Measurements from ENCODE around the gene PKD1.

Gene PKD1

DNA sequence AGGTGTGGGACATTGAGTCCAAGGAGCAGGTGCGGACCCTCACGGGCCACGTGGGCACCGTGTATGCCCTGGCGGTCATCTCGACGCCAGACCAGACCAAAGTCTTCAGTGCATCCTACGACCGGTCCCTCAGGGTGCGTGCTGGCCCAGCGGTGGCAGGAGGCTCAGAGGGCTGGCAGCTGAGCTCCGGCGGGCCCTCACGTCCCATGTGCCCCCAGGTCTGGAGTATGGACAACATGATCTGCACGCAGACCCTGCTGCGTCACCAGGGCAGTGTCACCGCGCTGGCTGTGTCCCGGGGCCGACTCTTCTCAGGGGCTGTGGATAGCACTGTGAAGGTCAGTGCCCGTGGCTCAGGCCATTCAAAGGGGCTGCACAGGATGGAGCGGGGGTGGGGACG, 40.3 kb upstream of the PKD1 start:
- Histone ChIP-seq H3K4me1 (ENCODE audit: control insufficient read depth, insufficient read depth, low read length) (no peaks in the 10 kb centered on the region), H3K4me3 (ENCODE audit: low read length) (no peak overlapping the region), H3K9ac (ENCODE audit: low read length) (no peak overlapping the region), H3K27ac (ENCODE audit: low read depth, low read length) (no peak overlapping the region), H3K27me3 (ENCODE audit: control insufficient read depth, insufficient read depth, low read length) (no peaks in the 10 kb centered on the region), H3K36me3 (ENCODE audit: control insufficient read depth, insufficient read depth, low read length) (peaks cover 39% of the 10 kb centered on the region)

- Histone ChIP-seq H3K4me3 (ENCODE audit: low read length) (no peak overlapping the region), H3K9ac (ENCODE audit: low read length) (no peak overlapping the region), H3K27me3 (ENCODE audit: control insufficient read depth, insufficient read depth, low read length) (no peaks in the 10 kb centered on the region), H3K4me1 (ENCODE audit: control insufficient read depth, insufficient read depth, low read length) (no peaks in the 10 kb centered on the region), H3K36me3 (ENCODE audit: control insufficient read depth, insufficient read depth, low read length) (peaks cover 39% of the 10 kb centered on the region), H3K27ac (ENCODE audit: low read depth, low read length) (no peak overlapping the region)
Observed at GRCh38 chr16:2175454-2175853, 39.8 kb upstream of the PKD1 start.

DNA sequence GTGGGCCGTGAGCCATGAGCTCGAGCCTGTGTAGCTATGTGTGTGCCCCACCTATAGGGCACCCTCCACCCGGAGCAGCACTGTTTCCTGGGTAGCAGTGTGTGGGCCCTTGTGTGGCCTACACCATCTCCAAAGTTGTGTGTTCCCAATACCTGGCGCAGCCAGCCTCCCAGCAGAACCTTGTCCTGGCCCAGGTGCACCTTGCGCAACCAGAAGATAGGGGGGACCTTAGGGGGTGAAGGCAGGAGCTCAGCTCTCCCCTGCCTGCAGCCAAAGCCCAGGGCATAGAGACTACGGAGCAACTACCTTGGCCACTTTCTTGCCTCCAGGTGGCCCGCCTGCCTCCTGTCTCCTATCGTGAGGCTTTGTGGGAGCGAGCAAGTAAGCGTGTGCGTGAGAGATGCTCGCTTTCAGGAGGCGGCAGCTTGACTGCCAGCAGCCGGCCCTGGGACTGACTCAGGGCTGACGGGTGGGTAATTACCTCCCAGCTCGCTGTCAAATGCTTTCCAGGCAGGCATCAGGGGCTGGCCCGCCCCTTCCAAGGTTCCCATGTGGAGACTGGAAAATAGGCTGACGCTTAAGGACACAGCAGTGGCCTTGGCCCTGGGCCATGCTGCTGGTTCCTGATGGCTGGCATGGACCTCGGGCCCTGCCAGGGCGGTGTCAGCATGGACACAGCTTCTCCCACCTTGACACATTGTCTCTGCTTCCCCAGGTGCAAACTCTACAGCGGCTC, 38.9 kb upstream of the PKD1 start:
- Histone ChIP-seq H3K27me3 (ENCODE audit: control insufficient read depth, insufficient read depth, low read length) (no peaks in the 10 kb centered on the region), H3K4me3 (ENCODE audit: low read length) (no peak overlapping the region), H3K9ac (ENCODE audit: low read length) (no peak overlapping the region), H3K27ac (ENCODE audit: low read depth, low read length) (no peak overlapping the region), H3K4me1 (ENCODE audit: control insufficient read depth, insufficient read depth, low read length) (no peaks in the 10 kb centered on the region), H3K36me3 (ENCODE audit: control insufficient read depth, insufficient read depth, low read length) (peaks cover 39% of the 10 kb centered on the region)

- no peak overlapping the region for H3K27ac ChIP-seq (ENCODE audit: low read depth, low read length)
- H3K9ac ChIP-seq (ENCODE audit: low read length), result no peak overlapping the region
- H3K36me3 ChIP-seq (ENCODE audit: control insufficient read depth, insufficient read depth, low read length), result peaks cover 39% of the 10 kb centered on the region
- H3K27me3 ChIP-seq (ENCODE audit: control insufficient read depth, insufficient read depth, low read length), result no peaks in the 10 kb centered on the region
- H3K4me3 ChIP-seq (ENCODE audit: low read length), result no peak overlapping the region
- no peaks in the 10 kb centered on the region for H3K4me1 ChIP-seq (ENCODE audit: control insufficient read depth, insufficient read depth, low read length)
Observed at GRCh38 chr16:2173916-2174315, 38.2 kb upstream of the PKD1 start.

GRCh38 chr16:2173366-2173765, 37.7 kb upstream of the PKD1 start:
- H3K36me3 ChIP-seq (ENCODE audit: control insufficient read depth, insufficient read depth, low read length), result peaks cover 41% of the 10 kb centered on the region
- H3K9ac ChIP-seq (ENCODE audit: low read length), result no peak overlapping the region
- no peaks in the 10 kb centered on the region for H3K4me1 ChIP-seq (ENCODE audit: control insufficient read depth, insufficient read depth, low read length)
- no peak overlapping the region for H3K4me3 ChIP-seq (ENCODE audit: low read length)
- H3K27ac ChIP-seq (ENCODE audit: low read depth, low read length), result no peak overlapping the region
- no peaks in the 10 kb centered on the region for H3K27me3 ChIP-seq (ENCODE audit: control insufficient read depth, insufficient read depth, low read length)

- peaks cover 44% of the 10 kb centered on the region for H3K36me3 ChIP-seq (ENCODE audit: control insufficient read depth, insufficient read depth, low read length)
- no peak overlapping the region for H3K9ac ChIP-seq (ENCODE audit: low read length)
- no peaks in the 10 kb centered on the region for H3K4me1 ChIP-seq (ENCODE audit: control insufficient read depth, insufficient read depth, low read length)
- H3K27ac ChIP-seq (ENCODE audit: low read depth, low read length), result no peak overlapping the region
- H3K4me3 ChIP-seq (ENCODE audit: low read length), result no peak overlapping the region
- no peaks in the 10 kb centered on the region for H3K27me3 ChIP-seq (ENCODE audit: control insufficient read depth, insufficient read depth, low read length)
Observed at GRCh38 chr16:2172688-2173335, 37.1 kb upstream of the PKD1 start.

DNA sequence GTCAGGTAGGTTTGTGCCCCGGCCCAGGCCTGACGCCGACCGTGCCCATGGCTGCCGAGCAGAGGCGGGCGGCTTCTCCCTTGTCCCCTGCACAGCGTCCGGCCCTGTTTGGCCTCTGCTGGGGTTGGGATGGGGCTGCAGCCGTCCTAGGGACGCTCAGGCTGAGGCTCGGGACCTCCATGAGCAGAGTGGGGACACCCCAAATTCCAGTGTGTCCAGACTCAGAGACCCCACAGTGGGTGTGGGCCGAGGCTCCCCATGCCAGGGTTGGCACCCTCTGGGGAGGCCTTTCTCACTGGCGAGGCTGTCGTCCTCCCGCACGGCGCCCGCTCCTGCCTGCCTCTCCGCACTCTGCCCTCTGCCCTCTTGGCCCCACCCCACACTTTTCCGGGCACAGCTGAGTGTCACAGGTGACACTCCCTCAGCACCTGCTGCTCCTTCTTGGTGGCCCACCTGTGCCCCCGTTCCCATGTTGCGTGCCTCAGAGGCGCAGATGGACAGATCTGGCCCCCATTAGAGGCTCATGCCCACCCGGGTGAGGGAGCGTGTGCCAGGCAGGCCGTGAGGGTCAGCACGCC, 36.0 kb upstream of the PKD1 start:
- H3K4me1 ChIP-seq (ENCODE audit: control insufficient read depth, insufficient read depth, low read length), result no peaks in the 10 kb centered on the region
- H3K9ac ChIP-seq (ENCODE audit: low read length), result no peak overlapping the region
- no peak overlapping the region for H3K27ac ChIP-seq (ENCODE audit: low read depth, low read length)
- H3K4me3 ChIP-seq (ENCODE audit: low read length), result no peak overlapping the region
- peaks cover 36% of the 10 kb centered on the region for H3K36me3 ChIP-seq (ENCODE audit: control insufficient read depth, insufficient read depth, low read length)
- no peaks in the 10 kb centered on the region for H3K27me3 ChIP-seq (ENCODE audit: control insufficient read depth, insufficient read depth, low read length)

DNA sequence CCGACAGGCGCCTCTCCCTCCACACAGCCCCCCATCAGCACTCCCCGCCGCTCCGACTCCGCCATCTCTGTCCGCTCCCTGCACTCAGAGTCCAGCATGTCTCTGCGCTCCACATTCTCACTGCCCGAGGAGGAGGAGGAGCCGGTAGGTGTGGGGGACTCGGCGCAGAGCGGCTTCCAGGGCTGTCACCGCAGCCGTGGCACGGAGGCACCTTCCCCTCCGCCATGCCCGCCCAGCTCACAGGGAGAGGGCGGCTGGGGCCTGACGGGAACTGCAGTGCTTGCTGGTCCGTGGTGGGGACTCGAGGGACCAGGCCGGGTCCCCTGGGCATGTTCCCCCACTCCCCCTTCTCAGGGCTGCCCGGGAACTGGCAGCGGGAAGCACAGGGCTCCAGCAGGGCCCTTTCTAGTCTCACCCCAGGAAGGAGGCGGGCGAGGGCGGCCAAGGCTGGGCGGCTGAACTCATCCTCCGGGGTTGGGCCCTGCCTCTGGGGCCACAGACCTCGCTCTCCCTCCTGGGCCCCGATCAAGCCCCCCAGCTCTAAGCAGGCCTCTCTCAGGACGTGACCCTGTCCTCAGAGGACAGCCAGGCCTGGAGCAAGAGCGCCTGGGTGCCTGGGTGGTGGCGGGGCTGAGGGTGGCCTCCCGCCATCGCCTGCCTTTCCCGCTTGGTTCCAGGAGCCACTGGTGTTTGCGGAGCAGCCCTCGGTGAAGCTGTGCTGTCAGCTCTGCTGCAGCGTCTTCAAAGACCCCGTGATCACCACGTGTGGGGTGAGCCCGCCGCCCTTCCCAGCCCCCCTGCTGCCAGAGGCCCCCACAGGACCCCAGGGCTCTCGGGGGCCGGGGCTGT, 35.1 kb upstream of the PKD1 start:
- Histone ChIP-seq H3K4me1 (ENCODE audit: control insufficient read depth, insufficient read depth, low read length) (no peaks in the 10 kb centered on the region), H3K27ac (ENCODE audit: low read depth, low read length) (no peak overlapping the region), H3K4me3 (ENCODE audit: low read length) (no peak overlapping the region), H3K36me3 (ENCODE audit: control insufficient read depth, insufficient read depth, low read length) (peaks cover 29% of the 10 kb centered on the region), H3K9ac (ENCODE audit: low read length) (no peak overlapping the region), H3K27me3 (ENCODE audit: control insufficient read depth, insufficient read depth, low read length) (no peaks in the 10 kb centered on the region)

GRCh38 chr16:2170080-2170479, 34.4 kb upstream of the PKD1 start:
- Histone ChIP-seq H3K36me3 (ENCODE audit: control insufficient read depth, insufficient read depth, low read length) (peaks cover 23% of the 10 kb centered on the region), H3K4me1 (ENCODE audit: control insufficient read depth, insufficient read depth, low read length) (no peaks in the 10 kb centered on the region), H3K27me3 (ENCODE audit: control insufficient read depth, insufficient read depth, low read length) (no peaks in the 10 kb centered on the region), H3K9ac (ENCODE audit: low read length) (no peak overlapping the region), H3K27ac (ENCODE audit: low read depth, low read length) (no peak overlapping the region), H3K4me3 (ENCODE audit: low read length) (no peak overlapping the region)

DNA sequence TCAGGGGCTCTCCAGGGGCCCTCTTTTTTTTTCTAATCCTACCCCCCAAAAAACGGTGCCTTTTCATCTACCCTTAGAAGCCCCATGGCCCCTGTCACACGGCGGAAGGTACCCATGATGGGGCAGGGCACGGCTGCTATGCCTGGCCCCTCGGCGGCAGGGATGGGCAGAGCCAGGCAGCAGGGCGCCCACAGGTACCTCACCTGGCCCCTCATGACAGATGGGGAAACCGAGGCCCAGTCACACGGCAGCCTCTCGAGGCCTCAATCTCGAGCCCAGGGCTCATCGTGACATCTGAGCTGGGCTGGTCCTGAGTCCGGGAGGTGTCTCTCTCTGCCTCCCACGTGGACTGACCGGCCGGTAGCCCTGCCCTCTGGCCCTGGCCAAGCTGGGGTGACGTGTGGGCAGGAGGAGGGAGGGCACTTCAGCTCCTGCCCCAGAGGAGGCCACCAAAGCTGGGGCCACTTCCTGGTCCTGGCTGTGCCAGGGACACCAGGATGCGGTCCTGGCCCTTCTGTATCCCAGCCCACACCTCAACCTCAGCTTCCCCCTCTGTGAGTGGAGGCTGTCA, 31.5 kb upstream of the PKD1 start:
- H3K9ac ChIP-seq (ENCODE audit: low read length), result no peak overlapping the region
- no peak overlapping the region for H3K4me3 ChIP-seq (ENCODE audit: low read length)
- H3K27ac ChIP-seq (ENCODE audit: low read depth, low read length), result no peak overlapping the region
- H3K36me3 ChIP-seq (ENCODE audit: control insufficient read depth, insufficient read depth, low read length), result peaks cover 5% of the 10 kb centered on the region
- H3K4me1 ChIP-seq (ENCODE audit: control insufficient read depth, insufficient read depth, low read length), result no peaks in the 10 kb centered on the region
- no peaks in the 10 kb centered on the region for H3K27me3 ChIP-seq (ENCODE audit: control insufficient read depth, insufficient read depth, low read length)

DNA sequence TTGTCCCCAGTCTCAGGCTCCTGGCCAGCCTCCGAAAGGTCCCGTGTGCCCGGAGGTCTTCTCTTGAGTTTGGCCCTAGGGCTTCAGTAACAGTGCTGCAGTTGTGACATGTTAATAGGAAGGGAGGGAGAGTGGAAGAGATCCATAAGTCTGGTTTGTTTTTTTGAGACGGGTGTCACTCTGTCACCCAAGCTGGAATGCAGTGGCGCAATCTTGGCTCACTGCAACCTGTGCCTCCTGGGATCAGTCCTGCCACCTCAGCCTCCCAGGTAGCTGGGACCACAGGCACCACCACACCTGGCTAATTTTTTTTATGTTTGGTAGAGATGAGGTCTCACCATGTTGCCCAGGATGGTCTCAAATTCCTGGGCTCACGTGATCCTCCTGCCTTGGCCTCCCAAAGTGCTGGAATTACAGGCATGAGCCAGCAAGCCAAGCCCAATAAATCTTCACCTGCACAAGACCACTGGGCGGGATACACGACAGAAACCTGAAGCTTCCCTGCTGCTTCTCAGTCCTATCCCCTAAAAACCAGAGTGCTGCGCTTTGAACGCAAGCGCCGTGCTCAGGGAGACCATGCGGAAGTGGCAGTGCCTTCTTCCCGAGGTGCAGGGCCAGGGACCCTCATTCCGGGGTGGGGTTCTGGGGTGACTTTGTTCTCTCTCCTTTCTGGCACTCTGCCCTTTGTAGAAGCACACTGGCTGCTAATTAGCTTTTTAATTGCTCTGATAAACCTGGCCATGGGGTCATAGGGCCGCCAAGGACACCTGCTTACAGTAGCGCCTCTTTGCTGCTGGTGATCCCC, 30.8 kb upstream of the PKD1 start:
- Histone ChIP-seq H3K27me3 (ENCODE audit: control insufficient read depth, insufficient read depth, low read length) (no peaks in the 10 kb centered on the region), H3K36me3 (ENCODE audit: control insufficient read depth, insufficient read depth, low read length) (peaks cover 5% of the 10 kb centered on the region), H3K27ac (ENCODE audit: low read depth, low read length) (no peak overlapping the region), H3K4me3 (ENCODE audit: low read length) (no peak overlapping the region), H3K9ac (ENCODE audit: low read length) (no peak overlapping the region), H3K4me1 (ENCODE audit: control insufficient read depth, insufficient read depth, low read length) (peaks cover 2% of the 10 kb centered on the region)

All from rectal smooth muscle tissue (tissue), 1 donor.